OCI-LY7 (cell line): ENCODE data around the gene MIER3.

Source experiments
- CTCF ChIP-seq: fragments of 200-600 bp; sonication (generic); conservative IDR thresholded peaks from 2 replicates; pipeline ENCODE4 v1.5.1; 2014; ENCODE audit warnings: mild to moderate bottlenecking, antibody characterized with exemption, low read length, moderate library complexity, mixed read lengths
- EZH2phosphoT487 ChIP-seq: fragments of 200-600 bp; sonication (generic); IDR thresholded peaks from 2 replicates; pipeline ENCODE4 v1.6.1; 2018; ENCODE audit warnings: low read depth, borderline replicate concordance, mild to moderate bottlenecking, mixed run types, antibody characterized with exemption, low read length, moderate library complexity, mixed read lengths

GRCh38 chr5:56938858-56939257 is 13.1 kb downstream of the MIER3 start:
- no peak for TF ChIP-seq CTCF
- TF ChIP-seq EZH2phosphoT487 = no peak
